Psoas muscle (tissue), 8 donors: ENCODE measurements around the gene SPDYE5. TPM values are rescaled to one million over a fixed set of nuclear protein-coding genes. Genes with fewer than 3 reads are reported as not detected.
"Not testable (repeated sequence)": the region's sequence is repeated elsewhere in the genome, so short reads cannot be mapped to it uniquely, and the experiment has no call there.

Experiments used
- ATAC-seq, 4 donors: fragments of 200-7000 bp; cut with Tn5 transposase; one replicate each; pipeline ENCODE4 v1.9.1; 2020; ENCODE audit warnings: moderate library complexity in 3 of 4, mild to moderate bottlenecking in 2 of 4
- DNase-seq, 2 donors: peaks; one replicate each; pipeline ENCODE4 v3.0.0-alpha.2; 2020
- H3K27ac ChIP-seq: fragments of 200-600 bp; one replicate; pipeline ENCODE4 v1.8.0; 2022
- H3K27me3 ChIP-seq, 3 donors: fragments of 200-600 bp in 1 of 3; one replicate each; pipeline versions ENCODE4 v1.6.1 to v1.8.0; 2013 to 2022; ENCODE audit warnings: low read length in 2 of 3, mild to moderate bottlenecking in 2 of 3, moderate library complexity in 1 of 3; ENCODE audit not compliant: insufficient read depth in 3 of 3
- H3K36me3 ChIP-seq, 2 donors: fragments of 200-600 bp in 1 of 2; one replicate each; pipeline versions ENCODE4 v1.6.1 to v1.8.0; 2013 to 2022; ENCODE audit warnings: low read depth in 1 of 2, mild to moderate bottlenecking in 1 of 2, moderate library complexity in 1 of 2; ENCODE audit not compliant: insufficient read depth in 1 of 2
- H3K4me1 ChIP-seq: fragments of 200-600 bp; one replicate; pipeline ENCODE4 v1.8.0; 2022
- H3K4me3 ChIP-seq: fragments of 200-600 bp; one replicate; pipeline ENCODE4 v1.8.0; 2022; ENCODE audit warnings: mild to moderate bottlenecking
- H3K9me3 ChIP-seq: fragments of 200-600 bp; one replicate; pipeline ENCODE4 v1.8.0; 2022
- CTCF ChIP-seq: fragments of 200-600 bp; IDR thresholded peaks from one replicate; pipeline ENCODE4 v1.8.0; 2022; ENCODE audit warnings: antibody characterized with exemption
- WGBS, 3 donors: extraction: QIAGEN DNeasy Blood & Tissue Kit; methylation state at CpG; one replicate each; pipeline versions ENCODE4 v1.1.6 to v1.1.7; 2013; 5-methylcytosine and 5-hydroxymethylcytosine counted together
- intact Hi-C, 2 donors: fragments of 100-400 bp; cut with DNase I; formaldehyde crosslinking; loops; one replicate each; pipeline versions ENCODE4 v1.11.0 to v1.14.2; 2022
- polyA plus RNA-seq, 3 donors: library from polyadenylated mRNA; stranded (reverse); fragments of 200-250 nt; gene quantifications; one replicate each; pipeline ENCODE4 v1.2.3, GENCODE V29; 2013
- total RNA-seq, 4 donors: library from RNA; stranded (reverse); fragmentation: NEBNext Ultra II Directional in 2 of 4; extraction: Animal tissue kit (Norgen Biotek cat#: 25700) in 2 of 4; gene quantifications; one replicate each; pipeline versions ENCODE4 v1.2.1 to v1.2.4, GENCODE V29; 2021 to 2023
- donor health status: healthy with polysubstance abuse.
- donor health status: DM: no; HTN: no; CAD: no; lungs with moderate emphysema.
- donor health status: Bipolar disorder and iron deficiency.
- donor health status: healthy.
- donor health status: DM: yes; HTN: yes; CAD: no.
- donor health status: DM: no; HTN: no; CAD: no.
- donor health status: DM: no; HTN: no; CAD: no.
- donor health status: DM: yes; HTN: yes; CAD: no.

The SPDYE5 gene
- total and polyA plus RNA-seq, 7 donors: 0.01 to 0.28 TPM; not detected in 5

GRCh38 chr7:75485355-75485978 is 6.7 kb upstream of the SPDYE5 start:
- H3K4me3 ChIP-seq: peak overlapping the region; percentile 85
- WGBS, 3 donors: 0 to 1% (median 1%) methylated on average over 20 to 31 of the region's 32 CpGs
- peak overlapping the region; percentile 90 for H3K27ac ChIP-seq
- H3K27me3 ChIP-seq, H3K9me3 ChIP-seq, DNase-seq, H3K4me1 ChIP-seq, intact Hi-C loops: not testable (repeated sequence)
- ATAC-seq: peak in 1 of 4 donors; percentile 16
- H3K36me3 ChIP-seq: peaks cover 0 to 17% of the 10 kb centered on the region in 2 donors

DNA sequence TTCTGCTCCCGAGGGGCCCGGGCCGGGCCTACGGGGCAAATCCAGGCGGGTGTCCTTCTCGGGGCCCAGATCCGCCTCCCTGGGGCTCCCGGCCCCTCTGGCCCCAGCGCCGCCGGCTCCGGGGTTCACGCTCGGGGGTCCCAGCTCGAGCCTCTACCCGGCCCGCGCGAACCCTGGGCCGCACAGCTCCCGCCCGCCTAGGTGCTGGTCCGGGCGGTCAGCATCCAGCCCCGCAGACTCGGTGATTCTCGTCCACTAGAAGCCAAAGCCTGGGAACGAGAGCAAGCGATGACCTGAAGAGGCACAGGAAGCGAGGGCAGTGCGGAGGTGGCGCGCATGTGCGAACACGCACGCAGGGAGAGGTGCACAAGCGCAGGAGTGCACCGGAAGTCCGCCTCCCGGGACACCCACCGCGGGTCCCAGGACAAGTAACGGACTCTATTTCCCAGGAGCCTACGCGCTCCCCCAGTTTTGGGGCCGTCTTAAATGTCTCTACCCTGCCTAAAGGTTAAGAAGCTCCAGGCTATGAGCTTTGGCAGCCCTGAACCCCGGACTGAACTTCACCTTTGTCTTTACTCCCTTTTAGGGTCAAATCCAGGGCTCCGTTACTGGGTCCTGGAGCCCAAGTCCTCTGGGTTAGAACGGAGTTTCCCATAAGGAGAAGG is 6.0 kb upstream of the SPDYE5 start, which contains the start of gene POM121C:
Gene POM121C (minus strand): TSS at position 321 of the 665 bp plus-strand sequence. CDS start 44,803 bp downstream, outside the sequence.
- H3K9me3 ChIP-seq, H3K4me1 ChIP-seq, intact Hi-C loops, H3K27me3 ChIP-seq: not testable (repeated sequence)
- peaks cover 0 to 17% of the 10 kb centered on the region in 2 donors for H3K36me3 ChIP-seq
- H3K27ac ChIP-seq: peak within 1 kb of the TSS; percentile 90
- H3K4me3 ChIP-seq: peak within 1 kb of the TSS; percentile 85
- ATAC-seq: peak; percentile 100
- 0 to 1% (median 0%) methylated on average over 49 of the region's 49 CpGs for WGBS, 3 donors
- DNase-seq: peak; percentile 95 to 97

DNA sequence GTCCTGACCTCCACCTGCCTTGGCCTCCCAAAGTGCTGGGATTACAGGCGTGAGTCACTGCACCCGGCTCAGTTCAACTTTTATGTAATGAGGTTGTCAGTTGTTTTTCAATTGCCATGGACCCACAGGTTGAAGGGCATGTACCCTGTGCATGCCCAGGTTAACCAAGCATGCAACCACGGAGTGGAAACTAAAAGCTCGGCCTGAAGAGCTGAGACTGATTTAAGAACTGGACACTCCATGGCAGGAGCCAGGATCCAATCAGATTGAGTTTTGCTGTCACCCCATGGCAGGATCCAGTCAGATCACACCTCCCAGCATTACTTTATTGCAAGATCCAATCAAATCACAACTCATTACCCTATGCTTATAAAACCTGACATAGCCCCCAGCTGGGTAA is 16.9 kb downstream of the SPDYE5 start:
- peaks cover 0 to 28% of the 10 kb centered on the region in 2 donors for H3K36me3 ChIP-seq
- ATAC-seq, H3K27ac ChIP-seq, DNase-seq, H3K9me3 ChIP-seq, H3K4me3 ChIP-seq, H3K27me3 ChIP-seq, H3K4me1 ChIP-seq, intact Hi-C loops: not testable (repeated sequence)
- WGBS, 3 donors: 86 to 100% (median 95%) methylated on average over 2 of the region's 4 CpGs

GRCh38 chr7:75518842-75519241 is 26.7 kb downstream of the SPDYE5 start:
- intact Hi-C loops, H3K4me3 ChIP-seq, ATAC-seq, H3K9me3 ChIP-seq, DNase-seq, H3K4me1 ChIP-seq, H3K27ac ChIP-seq, H3K27me3 ChIP-seq: not testable (repeated sequence)
- 48 to 71% (median 50%) methylated on average over 2 of the region's 2 CpGs for WGBS, 3 donors
- H3K36me3 ChIP-seq: peaks cover 0 to 53% of the 10 kb centered on the region in 2 donors

- peaks cover 0 to 60% of the 10 kb centered on the region in 2 donors for H3K36me3 ChIP-seq
- H3K4me3 ChIP-seq, DNase-seq, H3K27me3 ChIP-seq, ATAC-seq, intact Hi-C loops, H3K27ac ChIP-seq, H3K9me3 ChIP-seq, H3K4me1 ChIP-seq: not testable (repeated sequence)
Measured at GRCh38 chr7:75521727-75522126, 29.6 kb downstream of the SPDYE5 start.

GRCh38 chr7:75527224-75527722 is 35.2 kb downstream of the SPDYE5 start:
- H3K36me3 ChIP-seq: peaks cover 0 to 37% of the 10 kb centered on the region in 2 donors
- H3K4me1 ChIP-seq: peaks cover 29% of the 10 kb centered on the region
- H3K4me3 ChIP-seq: peak overlapping the region; percentile 97
- peak overlapping the region; percentile 92 for H3K27ac ChIP-seq
- H3K27me3 ChIP-seq, H3K9me3 ChIP-seq, intact Hi-C loops, ATAC-seq: not testable (repeated sequence)
- 1% methylated on average over 16 to 37 of the region's 37 CpGs for WGBS, 3 donors
- peak in 1 of 2 donors; percentile 56 for DNase-seq

GRCh38 chr7:75531359-75531821 is 39.3 kb downstream of the SPDYE5 start:
- ATAC-seq (peak; percentile 64 to 76 (median 74)), DNase-seq (peak; percentile 33 to 69)
- no peaks in the 10 kb centered on the region for H3K9me3 ChIP-seq
- intact Hi-C loops: loop anchor here (10.0 kb wide), 2 partner anchors 233 to 493 kb away; no protein-coding TSS in a partner anchor
- H3K4me3 ChIP-seq: no peak overlapping the region
- H3K27ac ChIP-seq: peak overlapping the region; percentile 74
- H3K27me3 ChIP-seq: no peaks in the 10 kb centered on the region
- peaks cover 0 to 15% of the 10 kb centered on the region in 2 donors for H3K36me3 ChIP-seq
- peaks cover 23% of the 10 kb centered on the region for H3K4me1 ChIP-seq
- WGBS, 3 donors: 24 to 32% (median 31%) methylated on average over 6 of the region's 6 CpGs
- TF ChIP-seq CTCF: no peak
